Lower leg skin (tissue), 4 donors: ENCODE data around the gene C17orf50. TPM values are rescaled to one million over a fixed set of nuclear protein-coding genes. Genes with fewer than 3 reads are reported as not detected.

Experiments
- DNase-seq, 2 donors: peaks; one replicate each; pipeline ENCODE4 v3.0.0-alpha.2; 2019; ENCODE audit warnings: low spot score in 2 of 2
- H3K4me3 ChIP-seq: fragments of 200-600 bp; sonication (generic); 2 replicates; pipeline ENCODE4 v1.5.1; 2017; ENCODE audit warnings: mild to moderate bottlenecking, low read depth; ENCODE audit not compliant: poor library complexity, severe bottlenecking
- POLR2A ChIP-seq, 2 donors: fragments of 450-650 bp; IDR thresholded peaks; one replicate each; pipeline ENCODE4 v1.6.1; 2016 to 2017; ENCODE audit warnings: antibody characterized with exemption in 2 of 2, mild to moderate bottlenecking in 1 of 2, moderate library complexity in 1 of 2
- WGBS, 2 donors: methylation state at CpG; one replicate each; pipeline ENCODE4 v1.1.5; 2018; 5-methylcytosine and 5-hydroxymethylcytosine counted together
- intact Hi-C: fragments of 100-400 bp; cut with DNase I; formaldehyde crosslinking; loops from one replicate; pipeline ENCODE4 v1.15.0; 2023; ENCODE audit warnings: low total_unique reads
- total RNA-seq, 4 donors: library from RNA; depleted of rRNA; stranded (reverse); fragments of >200 nt; gene quantifications; one replicate each; pipeline ENCODE4 v1.1.0, GENCODE V29; 2016
- TF ChIP-seq, protein P1 (sequence below), 3 donors: fragments of 450-650 bp; IDR thresholded peaks; one replicate each; pipeline ENCODE4 v1.5.1; 2016; ENCODE audit warnings: antibody characterized with exemption in 3 of 3, mild to moderate bottlenecking in 3 of 3, moderate library complexity in 2 of 3

Gene C17orf50
- total RNA-seq, 4 donors from 2014 or later, result not detected

DNA sequence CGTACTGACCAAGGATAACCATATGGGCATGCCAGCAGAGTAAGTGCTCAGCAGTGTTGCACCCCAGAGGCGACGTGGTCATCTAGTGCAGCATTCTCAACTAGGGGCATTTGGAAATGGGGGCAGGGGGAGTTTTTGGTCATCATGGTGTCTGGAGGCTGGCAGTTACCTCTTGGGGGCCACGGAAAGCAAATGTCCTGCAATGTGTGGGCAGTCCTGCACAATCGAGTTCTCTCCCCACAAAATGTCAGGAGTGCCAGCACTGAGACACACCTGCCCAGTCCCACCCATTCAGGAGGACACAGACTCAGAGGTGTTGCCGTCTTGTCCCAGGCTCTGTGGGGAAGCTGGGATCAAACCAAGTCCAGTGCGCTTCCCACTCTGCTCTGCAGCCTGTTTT, 26.3 kb upstream of the C17orf50 start:
- H3K4me3 ChIP-seq, result no peak overlapping the region
- WGBS, 2 donors, result 88 to 91% methylated on average over 7 of the region's 7 CpGs
- intact Hi-C loops, result no loop called here
- TF ChIP-seq, protein P1, sequence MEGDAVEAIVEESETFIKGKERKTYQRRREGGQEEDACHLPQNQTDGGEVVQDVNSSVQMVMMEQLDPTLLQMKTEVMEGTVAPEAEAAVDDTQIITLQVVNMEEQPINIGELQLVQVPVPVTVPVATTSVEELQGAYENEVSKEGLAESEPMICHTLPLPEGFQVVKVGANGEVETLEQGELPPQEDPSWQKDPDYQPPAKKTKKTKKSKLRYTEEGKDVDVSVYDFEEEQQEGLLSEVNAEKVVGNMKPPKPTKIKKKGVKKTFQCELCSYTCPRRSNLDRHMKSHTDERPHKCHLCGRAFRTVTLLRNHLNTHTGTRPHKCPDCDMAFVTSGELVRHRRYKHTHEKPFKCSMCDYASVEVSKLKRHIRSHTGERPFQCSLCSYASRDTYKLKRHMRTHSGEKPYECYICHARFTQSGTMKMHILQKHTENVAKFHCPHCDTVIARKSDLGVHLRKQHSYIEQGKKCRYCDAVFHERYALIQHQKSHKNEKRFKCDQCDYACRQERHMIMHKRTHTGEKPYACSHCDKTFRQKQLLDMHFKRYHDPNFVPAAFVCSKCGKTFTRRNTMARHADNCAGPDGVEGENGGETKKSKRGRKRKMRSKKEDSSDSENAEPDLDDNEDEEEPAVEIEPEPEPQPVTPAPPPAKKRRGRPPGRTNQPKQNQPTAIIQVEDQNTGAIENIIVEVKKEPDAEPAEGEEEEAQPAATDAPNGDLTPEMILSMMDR (IDR thresholded peaks at IDR 0.05), result no peak
- no peak for TF ChIP-seq POLR2A (IDR thresholded peaks at IDR 0.05)
- peak in 1 of 2 donors; percentile 81 for DNase-seq

- DNase-seq, result peak in 1 of 2 donors; percentile 85
- intact Hi-C loops, result no loop called here
- WGBS, 2 donors, result 82 to 90% methylated on average over 26 to 29 of the region's 29 CpGs
Observed at GRCh38 chr17:35735036-35735805, 25.5 kb upstream of the C17orf50 start.

DNA sequence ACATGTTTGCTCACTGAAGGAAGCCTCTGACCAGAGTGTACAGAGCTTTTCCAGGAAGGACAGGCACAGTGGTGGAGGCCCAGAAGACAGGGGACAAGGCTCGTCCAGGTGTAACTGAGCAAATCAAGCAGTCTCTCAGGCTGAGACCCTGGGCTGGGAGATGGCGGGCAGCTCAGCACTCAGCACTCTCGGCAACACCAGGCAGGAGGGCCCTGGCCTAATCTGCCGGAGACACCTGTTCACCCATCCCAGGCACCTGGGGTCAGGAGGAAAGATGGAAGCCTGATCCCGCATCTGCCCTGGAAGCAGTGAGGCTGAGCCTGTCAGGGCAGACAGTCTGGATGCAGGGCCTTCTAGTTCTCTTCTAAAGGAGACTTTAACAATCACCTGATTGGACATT, 24.5 kb upstream of the C17orf50 start:
- WGBS, 2 donors, result 95 to 96% methylated on average over 5 of the region's 5 CpGs
- no peak overlapping the region for H3K4me3 ChIP-seq
- TF ChIP-seq, protein P1 (IDR thresholded peaks at IDR 0.05), result no peak
- TF ChIP-seq POLR2A (IDR thresholded peaks at IDR 0.05), result no peak
- peak in 1 of 2 donors; percentile 79 for DNase-seq
- intact Hi-C loops, result no loop called here

More at GRCh38 chr17:35735036-35735805, 25.5 kb upstream of the C17orf50 start:
- H3K4me3 ChIP-seq, result no peak overlapping the region
- TF ChIP-seq, protein P1 (IDR thresholded peaks at IDR 0.05), result no peak
- TF ChIP-seq POLR2A (IDR thresholded peaks at IDR 0.05), result no peak

DNA sequence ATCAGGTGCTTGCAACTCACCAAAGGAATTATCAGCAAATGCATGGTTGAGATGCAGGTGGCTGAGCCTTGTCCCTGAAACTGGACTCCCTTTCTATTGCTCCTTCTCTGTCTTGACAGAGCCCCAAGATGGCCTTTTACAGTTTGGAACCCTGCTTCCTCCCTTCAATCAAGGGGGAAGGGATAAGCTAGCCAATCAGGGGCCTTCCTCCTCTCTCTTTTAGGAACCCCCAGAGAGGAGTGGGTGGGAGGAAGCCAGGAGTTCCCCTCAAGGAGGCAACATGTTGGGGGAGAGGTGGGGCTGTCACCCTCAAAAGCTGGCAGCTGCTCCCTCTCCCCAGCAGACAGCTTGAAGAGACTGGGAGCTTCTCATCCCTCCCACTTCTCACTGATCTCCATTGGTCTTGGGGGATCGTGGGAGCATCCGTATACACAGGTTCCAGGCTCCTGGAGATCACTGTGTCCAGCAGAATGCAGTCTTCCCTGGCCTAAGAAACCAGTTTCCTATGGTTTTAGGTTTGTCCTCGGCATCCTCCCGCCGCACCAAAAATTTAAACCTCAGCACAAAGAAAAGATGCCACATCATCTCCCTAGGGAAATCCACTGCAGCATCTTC, 22.1 kb upstream of the C17orf50 start:
- peak in 1 of 2 donors; percentile 76 for DNase-seq
- intact Hi-C loops, result no loop called here
- no peak overlapping the region for H3K4me3 ChIP-seq
- whole genome bisulfite sequencing, 2 donors, result 89% methylated on average over 5 of the region's 5 CpGs
- TF ChIP-seq, protein P1 (IDR thresholded peaks at IDR 0.05), result no peak
- TF ChIP-seq POLR2A (IDR thresholded peaks at IDR 0.05), result no peak

- TF ChIP-seq, protein P1 (IDR thresholded peaks at IDR 0.05), result no peak
- no peak for TF ChIP-seq POLR2A (IDR thresholded peaks at IDR 0.05)
- intact Hi-C loops, result no loop called here
- 88 to 94% methylated on average over 6 to 7 of the region's 7 CpGs for WGBS, 2 donors
- DNase-seq, result peak in 1 of 2 donors; percentile 68
- H3K4me3 ChIP-seq, result no peak overlapping the region
Observed at GRCh38 chr17:35740216-35740615, 20.5 kb upstream of the C17orf50 start.
